Duodenal mucosa (tissue), 2 donors: ENCODE measurements around the gene ARAP1.
"Not testable (repeated sequence)": the region's sequence is repeated elsewhere in the genome, so short reads cannot be mapped to it uniquely, and the experiment has no call there.

Source experiments
- H3K27ac ChIP-seq: one replicate; pipeline ENCODE4 v1.7.0; 2013; ENCODE audit warnings: low read depth, low read length
- H3K27me3 ChIP-seq, 2 donors: one replicate each; pipeline ENCODE4 v1.7.0; 2013; ENCODE audit warnings: low read length in 2 of 2, control low read depth in 1 of 2; ENCODE audit not compliant: insufficient read depth in 2 of 2, control insufficient read depth in 1 of 2
- H3K36me3 ChIP-seq, 2 donors: one replicate each; pipeline ENCODE4 v1.7.0; 2013; ENCODE audit warnings: low read length in 2 of 2, control low read depth in 1 of 2; ENCODE audit not compliant: insufficient read depth in 2 of 2, control insufficient read depth in 1 of 2
- H3K4me1 ChIP-seq, 2 donors: one replicate each; pipeline ENCODE4 v1.7.0; 2013; ENCODE audit warnings: low read length in 2 of 2, control low read depth in 1 of 2; ENCODE audit not compliant: insufficient read depth in 2 of 2, control insufficient read depth in 1 of 2
- H3K4me3 ChIP-seq, 2 donors: one replicate each; pipeline ENCODE4 v1.7.0; 2013; ENCODE audit warnings: low read length in 2 of 2, low read depth in 1 of 2
- H3K9ac ChIP-seq, 2 donors: one replicate each; pipeline ENCODE4 v1.7.0; 2013; ENCODE audit warnings: low read length in 2 of 2, low read depth in 1 of 2
- H3K9me3 ChIP-seq, 2 donors: one replicate each; pipeline ENCODE4 v1.7.0; 2013; ENCODE audit warnings: low read length in 2 of 2, control low read depth in 1 of 2; ENCODE audit not compliant: control insufficient read depth in 1 of 2

ARAP1 gene

GRCh38 chr11:72752088-72752914 lies at the start of gene ARAP1:
TSS of gene ARAP1 (minus strand) at chr11:72752408. CDS start at chr11:72727128, 25,280 bp downstream.
- Histone ChIP-seq H3K27ac (no peak within 1 kb of the TSS), H3K9me3 (no peaks in the 10 kb centered on the region), H3K4me3 (peak within 1 kb of the TSS; percentile 72 to 83), H3K27me3 (no peaks in the 10 kb centered on the region), H3K36me3 (peaks cover 0 to 15% of the 10 kb centered on the region in 2 donors), H3K9ac (peak within 1 kb of the TSS; percentile 65 to 80), H3K4me1 (peaks cover 16 to 29% of the 10 kb centered on the region in 2 donors)

DNA sequence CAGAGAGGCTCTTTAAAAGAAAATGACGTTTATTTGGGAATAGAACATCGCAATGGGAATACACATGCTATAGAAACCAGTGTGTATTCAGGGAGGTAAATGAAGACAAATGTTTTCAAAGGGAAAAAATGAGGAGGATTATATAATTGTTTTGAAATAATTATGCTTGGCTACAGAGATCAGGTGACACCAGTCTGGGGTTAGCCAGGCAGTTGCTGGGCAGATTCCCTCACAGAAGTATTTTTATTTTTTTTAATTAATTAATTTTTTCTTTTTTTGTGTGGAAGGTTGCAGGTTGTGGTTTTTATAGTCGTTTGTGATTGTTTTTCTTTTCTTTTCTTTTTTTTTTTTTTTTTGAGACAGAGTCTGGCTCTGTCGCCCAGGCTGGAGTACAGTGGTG lies 47.2 kb upstream of the ARAP1 start:
- H3K4me1 ChIP-seq = peaks cover 0 to 3% of the 10 kb centered on the region in 2 donors
- H3K27me3 ChIP-seq = no peaks in the 10 kb centered on the region
- no peak overlapping the region for H3K9ac ChIP-seq
- no peaks in the 10 kb centered on the region for H3K9me3 ChIP-seq
- no peaks in the 10 kb centered on the region for H3K36me3 ChIP-seq
- H3K4me3 ChIP-seq = no peak overlapping the region
- no peak overlapping the region for H3K27ac ChIP-seq

GRCh38 chr11:72798361-72798760 lies 46.2 kb upstream of the ARAP1 start:
- Histone ChIP-seq H3K4me1 (peaks cover 1 to 9% of the 10 kb centered on the region in 2 donors), H3K27ac (no peak overlapping the region), H3K36me3 (no peaks in the 10 kb centered on the region), H3K4me3 (no peak overlapping the region), H3K9ac (no peak overlapping the region), H3K9me3 (no peaks in the 10 kb centered on the region), H3K27me3 (no peaks in the 10 kb centered on the region)

DNA sequence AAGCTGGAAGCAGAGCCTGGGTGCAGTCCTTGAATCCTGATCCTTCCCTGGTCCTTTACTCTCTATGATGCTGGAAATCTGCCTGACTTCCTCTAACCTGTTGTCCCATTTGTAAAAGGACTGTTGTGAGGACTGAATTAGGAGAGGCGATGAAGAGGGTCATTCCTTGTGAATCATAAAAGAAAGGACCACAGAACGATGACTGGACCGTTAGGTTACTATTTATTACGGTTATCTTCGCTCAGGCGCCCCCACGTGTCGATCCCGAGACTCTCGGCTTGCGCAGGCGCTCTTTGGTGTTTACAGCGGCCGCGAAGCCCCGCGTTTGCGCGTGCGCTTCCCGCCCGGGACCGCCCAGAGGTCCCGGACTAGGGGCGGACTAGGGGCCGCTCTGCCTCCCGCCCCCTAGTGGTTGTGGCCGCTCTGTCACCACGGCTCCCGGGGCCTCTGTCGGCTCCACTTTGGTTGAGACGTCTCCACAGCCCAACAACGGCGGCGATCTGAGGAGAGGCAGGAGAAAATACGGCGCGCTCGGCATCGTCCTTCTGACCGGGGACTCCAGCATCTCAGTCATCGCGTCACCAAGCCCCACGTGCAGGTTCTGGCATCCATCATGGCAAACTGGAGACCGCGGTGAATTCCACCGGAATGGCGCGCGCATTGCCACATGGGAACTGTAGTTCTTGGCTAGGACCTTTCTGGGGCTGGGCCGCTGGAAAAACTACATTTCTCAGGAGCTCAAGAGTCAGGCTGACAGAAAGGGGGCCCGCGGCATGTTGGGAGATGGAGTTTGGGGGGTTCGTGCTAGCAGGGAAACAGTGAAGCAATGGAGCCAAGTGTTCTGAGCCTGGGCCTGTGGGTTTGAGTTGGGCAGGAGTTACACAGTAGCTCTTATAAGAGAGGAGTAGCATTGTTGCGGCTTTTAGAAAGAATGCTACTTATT lies 41.5 kb upstream of the ARAP1 start, which contains the start of gene STARD10:
STARD10 (minus strand) TSS at position 623 of the 943 bp plus-strand sequence. CDS start 12,866 bp downstream, outside the sequence.
- Histone ChIP-seq H3K4me3 (peak within 1 kb of the TSS; percentile 83 to 92), H3K4me1 (peaks cover 22 to 28% of the 10 kb centered on the region in 2 donors), H3K9me3 (no peaks in the 10 kb centered on the region), H3K36me3 (no peaks in the 10 kb centered on the region), H3K27me3 (no peaks in the 10 kb centered on the region), H3K9ac (peak within 1 kb of the TSS; percentile 61 to 91), H3K27ac (peak within 1 kb of the TSS; percentile 93)

DNA sequence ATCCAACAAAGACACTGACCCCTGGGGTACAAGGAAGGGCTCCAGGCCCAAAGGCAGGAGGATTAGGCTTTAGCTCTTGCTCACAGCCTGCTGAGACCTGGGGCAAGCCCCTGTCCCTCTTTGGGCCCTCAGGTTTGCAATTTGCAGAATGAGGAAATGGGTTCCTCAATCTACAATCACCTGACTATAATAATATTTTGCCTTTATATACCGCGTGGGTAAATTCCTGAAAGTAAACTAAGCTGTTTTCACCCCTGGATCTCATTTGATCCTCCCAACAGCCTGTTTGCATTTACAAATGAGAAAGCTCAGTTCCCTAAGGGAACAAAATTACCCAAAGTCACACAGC lies 40.8 kb upstream of the ARAP1 start:
- Histone ChIP-seq H3K27me3 (no peaks in the 10 kb centered on the region), H3K4me1 (peaks cover 24 to 32% of the 10 kb centered on the region in 2 donors), H3K9ac (peak overlapping the region; percentile 48 to 61), H3K9me3 (no peaks in the 10 kb centered on the region), H3K27ac (no peak overlapping the region), H3K4me3 (peak overlapping the region; percentile 42 to 46), H3K36me3 (no peaks in the 10 kb centered on the region)

DNA sequence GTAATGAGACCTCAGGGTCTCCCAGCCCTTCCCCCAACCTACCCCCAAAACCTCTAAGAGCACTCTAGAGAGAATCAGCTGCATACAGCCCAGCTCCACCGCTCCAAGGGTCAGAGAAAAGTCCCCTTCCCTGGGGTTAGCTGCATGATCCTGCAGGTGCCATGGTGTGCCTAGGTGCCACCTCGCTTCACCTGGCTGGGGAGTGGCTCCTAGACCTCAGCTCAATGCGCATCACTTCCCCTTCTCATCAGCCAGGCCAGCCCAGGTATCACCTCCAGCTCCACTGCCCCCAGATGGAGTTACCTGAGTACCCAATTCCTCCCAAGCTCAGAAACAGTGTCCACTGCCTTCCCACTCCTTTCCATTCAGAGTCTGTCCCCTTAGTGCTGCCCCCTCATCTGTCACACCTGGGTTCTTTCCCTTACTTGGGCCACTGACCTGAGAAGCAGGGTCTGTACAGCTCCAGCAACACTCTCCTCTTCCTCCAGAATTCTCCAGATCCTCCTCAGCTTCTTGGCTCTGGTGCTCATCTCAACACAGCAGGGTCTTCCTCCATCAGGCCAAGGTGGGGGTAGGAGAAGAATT lies 40.3 kb upstream of the ARAP1 start:
- H3K27me3 ChIP-seq = no peaks in the 10 kb centered on the region
- no peaks in the 10 kb centered on the region for H3K9me3 ChIP-seq
- no peaks in the 10 kb centered on the region for H3K36me3 ChIP-seq
- no peak overlapping the region for H3K27ac ChIP-seq
- H3K4me3 ChIP-seq = no peak overlapping the region
- peaks cover 30 to 37% of the 10 kb centered on the region in 2 donors for H3K4me1 ChIP-seq
- H3K9ac ChIP-seq = peak overlapping the region in 1 of 2 donors; percentile 61

DNA sequence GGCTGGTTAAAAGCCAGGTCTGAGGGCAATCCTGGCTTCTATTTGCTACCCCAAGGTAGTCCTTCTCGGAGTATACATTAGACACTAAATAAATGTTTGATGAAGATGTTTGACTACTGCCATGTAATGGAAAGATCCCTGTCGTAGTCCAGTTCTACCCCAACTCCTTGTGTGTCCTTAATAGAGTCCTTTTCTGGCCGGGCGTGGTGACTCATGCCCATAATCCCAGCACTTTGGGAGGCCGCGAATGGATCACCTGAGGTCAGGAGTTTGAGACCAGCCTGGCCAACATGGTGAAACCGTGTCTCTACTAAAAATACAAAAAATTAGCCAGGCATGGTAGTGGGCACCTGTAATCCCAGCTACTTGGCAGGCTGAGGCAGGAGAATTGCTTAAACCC lies 39.0 kb upstream of the ARAP1 start:
- H3K27me3 ChIP-seq = not testable (repeated sequence)

GRCh38 chr11:72789493-72790131 lies 37.4 kb upstream of the ARAP1 start:
- Histone ChIP-seq H3K9ac (no peak overlapping the region), H3K27me3 (no peaks in the 10 kb centered on the region), H3K4me3 (no peak overlapping the region), H3K36me3 (no peaks in the 10 kb centered on the region), H3K9me3 (no peaks in the 10 kb centered on the region), H3K4me1 (peaks cover 46 to 61% of the 10 kb centered on the region in 2 donors), H3K27ac (no peak overlapping the region)

More for the DNA sequence above, 39.0 kb upstream of the ARAP1 start:
- not testable (repeated sequence) for H3K27ac ChIP-seq, H3K9ac ChIP-seq, H3K36me3 ChIP-seq, H3K4me3 ChIP-seq, H3K9me3 ChIP-seq
- peaks cover 43 to 50% of the 10 kb centered on the region in 2 donors for H3K4me1 ChIP-seq

- Histone ChIP-seq H3K4me1 (peaks cover 56 to 62% of the 10 kb centered on the region in 2 donors), H3K9ac (peak overlapping the region in 1 of 2 donors; percentile 36), H3K4me3 (no peak overlapping the region), H3K9me3 (no peaks in the 10 kb centered on the region), H3K27ac (peak overlapping the region; percentile 11), H3K36me3 (no peaks in the 10 kb centered on the region), H3K27me3 (no peaks in the 10 kb centered on the region)
Measured at GRCh38 chr11:72788241-72788640, 36.0 kb upstream of the ARAP1 start.
